HCT116 (cell line): ENCODE results near the gene XDH. TPM values are rescaled to one million over a fixed set of nuclear protein-coding genes. Genes with fewer than 3 reads are reported as not detected.

Experiments used
- ATAC-seq: fragments of 200-7000 bp; cut with Tn5 transposase; 2 replicates; pipeline ENCODE4 v1.9.1; 2020; ENCODE audit warnings: mild to moderate bottlenecking, moderate library complexity
- BruUV-seq: library from RNA; stranded (reverse); fragments of 400-500 nt; replicated peaks from 2 replicates; lab custom pipeline; 2021; lab: Mats Ljungman, UMichigan
- CTCF ChIA-PET: fragments of 300-600 bp; sonication (Branson Sonifier 250); formaldehyde crosslinking; loops from one replicate; lab custom pipeline; 2021; ENCODE audit warnings: antibody characterized with exemption; lab: Charles Lee
- POLR2A ChIA-PET: fragments of 300-600, 350-600 bp; sonication (Branson Sonifier 250); formaldehyde crosslinking; loops from one replicate; lab custom pipeline; 2021; ENCODE audit warnings: antibody characterized with exemption; lab: Charles Lee
- RAD21 ChIA-PET, 2 experiments: fragments of 300-600 bp; sonication (Branson Sonifier 250); formaldehyde crosslinking; loops; one replicate each; lab custom pipeline; 2023; ENCODE audit warnings: low total read pairs in 2 of 2; ENCODE audit not compliant: uncharacterized antibody in 2 of 2, unreplicated experiment in 2 of 2, low non-redundant PET in 1 of 2; lab: Charles Lee
- DNase-seq: peaks from one replicate; pipeline ENCODE4 v3.0.0-alpha.2; 2010; ENCODE audit warnings: low read depth, low spot score
- H2AFZ ChIP-seq: fragments of 200-600 bp; shearing (Covaris generic), sonication (generic); 2 replicates; pipeline ENCODE4 v1.6.1; 2017; ENCODE audit warnings: low read depth, mixed run types, mixed read lengths, antibody characterized with exemption, low read length; ENCODE audit not compliant: poor library complexity, severe bottlenecking
- H3K27ac ChIP-seq: 2 replicates; pipeline ENCODE4 v1.5.1; 2012; ENCODE audit warnings: low read depth, low read length
- H3K27me3 ChIP-seq: fragments of 200-600 bp; sonication (generic); 2 replicates; pipeline ENCODE4 v1.6.1; 2016; ENCODE audit warnings: mixed run types, low read length, mixed read lengths; ENCODE audit not compliant: insufficient read depth
- H3K36me3 ChIP-seq, 2 experiments: fragments of 200-500 bp in 1 of 2; fragments of 200-600 bp in 1 of 2; sonication (Bioruptor generic) in 1 of 2; sonication (generic) in 1 of 2; 2 replicates each; pipeline versions ENCODE4 v1.5.1 to v1.6.1; 2014 to 2016; ENCODE audit warnings: low read length in 2 of 2, inconsistent platforms in 1 of 2, mixed read lengths in 1 of 2, mixed run types in 1 of 2; ENCODE audit not compliant: insufficient read depth in 2 of 2, control insufficient read depth in 1 of 2
- H3K4me1 ChIP-seq, 2 experiments: fragments of 200-600 bp in 1 of 2; sonication (generic) in 1 of 2; 2 replicates each; pipeline versions ENCODE4 v1.5.1 to v1.6.1; 2012 to 2017; ENCODE audit warnings: low read length in 2 of 2, inconsistent platforms in 1 of 2, mild to moderate bottlenecking in 1 of 2, mixed read lengths in 1 of 2, mixed run types in 1 of 2, moderate library complexity in 1 of 2; ENCODE audit not compliant: insufficient read depth in 2 of 2, control insufficient read depth in 1 of 2
- H3K4me2 ChIP-seq: fragments of 200-600 bp; sonication (generic); 2 replicates; pipeline ENCODE4 v1.6.1; 2017; ENCODE audit warnings: mixed run types, low read length, mixed read lengths
- H3K4me3 ChIP-seq, 2 experiments: fragments of 200-600 bp in 1 of 2; sonication (generic) in 1 of 2; replicated peaks in 1 of 2; 2 replicates each; pipeline ENCODE4 v1.5.1; 2011 to 2016; ENCODE audit warnings: low read length in 2 of 2, control low read depth in 1 of 2, low read depth in 1 of 2, mild to moderate bottlenecking in 1 of 2, mixed read lengths in 1 of 2, mixed run types in 1 of 2
- H3K79me2 ChIP-seq: fragments of 200-600 bp; sonication (generic); 2 replicates; pipeline ENCODE4 v1.6.1; 2017; ENCODE audit warnings: mild to moderate bottlenecking, mixed run types, low read length, moderate library complexity, mixed read lengths; ENCODE audit not compliant: insufficient read depth
- H3K9ac ChIP-seq: fragments of 200-600 bp; sonication (generic); 2 replicates; pipeline ENCODE4 v1.6.1; 2016; ENCODE audit warnings: low read length, mixed read lengths
- H3K9me2 ChIP-seq: fragments of 200-600 bp; sonication (generic), shearing (Covaris generic); 2 replicates; pipeline ENCODE4 v1.6.1; 2017; ENCODE audit warnings: mixed run types, mild to moderate bottlenecking, moderate library complexity; ENCODE audit not compliant: insufficient read depth
- H3K9me3 ChIP-seq, 2 experiments: fragments of 200-500 bp in 1 of 2; fragments of 200-600 bp in 1 of 2; sonication (Bioruptor generic) in 1 of 2; sonication (generic) in 1 of 2; 2 replicates each; pipeline ENCODE4 v1.6.1; 2014 to 2017; ENCODE audit warnings: low read length in 2 of 2, mixed read lengths in 2 of 2, inconsistent platforms in 1 of 2, low read depth in 1 of 2, mild to moderate bottlenecking in 1 of 2, mixed run types in 1 of 2, moderate library complexity in 1 of 2; ENCODE audit not compliant: control insufficient read depth in 1 of 2, insufficient read depth in 1 of 2
- H4K20me1 ChIP-seq: fragments of 200-600 bp; sonication (generic), shearing (Covaris generic); 2 replicates; pipeline ENCODE4 v1.6.1; 2017; ENCODE audit warnings: mixed run types, mild to moderate bottlenecking, moderate library complexity; ENCODE audit not compliant: insufficient read depth
- ATF3 ChIP-seq: IDR thresholded peaks from 2 replicates; pipeline ENCODE4 v1.6.1; 2012
- EGR1 ChIP-seq: IDR thresholded peaks from 2 replicates; pipeline ENCODE4 v1.6.1; 2012; ENCODE audit warnings: low read depth
- EZH2phosphoT487 ChIP-seq: fragments of 200-600 bp; IDR thresholded peaks from 2 replicates; pipeline ENCODE4 v1.6.1; 2018; ENCODE audit warnings: antibody characterized with exemption, borderline replicate concordance
- FOSL1 ChIP-seq: IDR thresholded peaks from 2 replicates; pipeline ENCODE4 v1.6.1; 2012; ENCODE audit warnings: low read depth
- SIN3A ChIP-seq: IDR thresholded peaks from 2 replicates; pipeline ENCODE4 v1.6.1; 2012; ENCODE audit warnings: low read depth
- SRF ChIP-seq: IDR thresholded peaks from 2 replicates; pipeline ENCODE4 v1.6.1; 2012; ENCODE audit warnings: low read depth
- YY1 ChIP-seq: IDR thresholded peaks from 2 replicates; pipeline ENCODE4 v1.6.1; 2011; ENCODE audit warnings: low read length, low read depth, moderate library complexity, mild to moderate bottlenecking; ENCODE audit not compliant: insufficient replicate concordance; ENCODE audit errors: extremely low read depth
- ZBTB33 ChIP-seq: IDR thresholded peaks from 2 replicates; pipeline ENCODE4 v1.6.1; 2011; ENCODE audit warnings: mild to moderate bottlenecking, low read length, moderate library complexity; ENCODE audit not compliant: insufficient replicate concordance; ENCODE audit errors: extremely low read depth
- ZNF274 ChIP-seq: fragments of 200-500 bp; sonication (Bioruptor generic); IDR thresholded peaks from 2 replicates; pipeline ENCODE4 v1.6.1; 2014; ENCODE audit warnings: mild to moderate bottlenecking, low read depth, low read length, inconsistent platforms
- intact Hi-C: fragments of 100-400 bp; cut with micrococcal nuclease; formaldehyde crosslinking; loops from 2 replicates; pipeline ENCODE4 v1.10.0; 2022
- total RNA-seq: library from RNA; stranded (reverse); gene quantifications from one replicate; pipeline ENCODE4 v1.2.1, GENCODE V29; 2021; ENCODE audit not compliant: unreplicated experiment

Gene XDH
- total RNA-seq, 1 experiment from 2014 or later, result 0.15 TPM

- H4K20me1 ChIP-seq, result no peaks in the 10 kb centered on the region
- BruUV-seq, result no TSS peak
- DNase-seq (no peak), ATAC-seq (no peak)
- peaks cover 4% of the 10 kb centered on the region; the same call in 1 of the 2 replicates for H3K27me3 ChIP-seq
- TF ChIP-seq EGR1, result no peak
- no peak for TF ChIP-seq SRF
- no peak for TF ChIP-seq ZNF274
- no peak for TF ChIP-seq FOSL1
- TF ChIP-seq ZBTB33, result no peak
- no peak for TF ChIP-seq YY1
- TF ChIP-seq ATF3, result no peak
- no peak for TF ChIP-seq EZH2phosphoT487
- TF ChIP-seq SIN3A, result no peak
- intact Hi-C loops, result loop anchor here (10.0 kb wide), 1 partner anchor 1123 kb away; no protein-coding TSS in a partner anchor
- H3K9me2 ChIP-seq, result no peaks in the 10 kb centered on the region
- H3K4me1 ChIP-seq, result no peaks in the 10 kb centered on the region
- H3K4me2 ChIP-seq, result no peak overlapping the region
- H3K9ac ChIP-seq, result no peak overlapping the region
- H2AFZ ChIP-seq, result no peak overlapping the region
- ChIA-PET POLR2A (no interaction called here), CTCF (no interaction called here), RAD21 (no interaction called here)
- no peaks in the 10 kb centered on the region for H3K79me2 ChIP-seq
- no peak overlapping the region for H3K27ac ChIP-seq
- H3K9me3 ChIP-seq, result no peaks in the 10 kb centered on the region
- H3K36me3 ChIP-seq, result no peaks in the 10 kb centered on the region
- H3K4me3 ChIP-seq, result no peak overlapping the region
Observed at GRCh38 chr2:31337860-31338259, 76.7 kb downstream of the XDH start.
